ENCODE results near the gene AMBN.
A peak's percentile ranks its signal among the peaks of the same experiment; 100 is the strongest.
"Not testable (repeated sequence)": the region's sequence is repeated elsewhere in the genome, so short reads cannot be mapped to it uniquely, and the experiment has no call there.

AMBN gene

GRCh38 chr4:70608324-70608723 is 16.3 kb downstream of the AMBN start:
- DNase-seq, result no peak

- DNase-seq, result no peak
These were observed 21.5 kb downstream of the AMBN start for GRCh38 chr4:70613306-70614183.

- DNase-seq, result no peak
These were observed 22.1 kb downstream of the AMBN start for GRCh38 chr4:70614184-70614555.

GRCh38 chr4:70619288-70619687 is 27.2 kb downstream of the AMBN start:
- DNase-seq, result no peak

- DNase-seq, result no peak
These were observed 27.7 kb downstream of the AMBN start for GRCh38 chr4:70619778-70620177.

- DNase-seq, result no peak
These were observed 31.3 kb downstream of the AMBN start for GRCh38 chr4:70623323-70623722.

GRCh38 chr4:70624226-70624793 is 32.3 kb downstream of the AMBN start:
- no peak for DNase-seq

GRCh38 chr4:70627620-70628019 is 35.6 kb downstream of the AMBN start:
- no peak for DNase-seq

- no peak for DNase-seq
These were observed 36.4 kb downstream of the AMBN start, which contains the start of gene ENAM for GRCh38 chr4:70628444-70628843. TSS of gene ENAM (plus strand) at chr4:70628744. CDS start at chr4:70629501, 757 bp downstream.

GRCh38 chr4:70629469-70630090 is 37.5 kb downstream of the AMBN start:
- no peak for DNase-seq

- DNase-seq, result no peak
These were observed 38.1 kb downstream of the AMBN start for GRCh38 chr4:70630162-70630561.

GRCh38 chr4:70632028-70632427 is 40.0 kb downstream of the AMBN start:
- no peak for DNase-seq

GRCh38 chr4:70634482-70634881 is 42.4 kb downstream of the AMBN start:
- no peak for DNase-seq

GRCh38 chr4:70637239-70637913 is 45.3 kb downstream of the AMBN start:
- DNase-seq, result no peak

- DNase-seq, result no peak
These were observed 48.1 kb downstream of the AMBN start for GRCh38 chr4:70640192-70640591.

GRCh38 chr4:70650741-70651140 is 58.7 kb downstream of the AMBN start:
- not testable (repeated sequence) for DNase-seq

- DNase-seq, result peak; percentile 10
These were observed 59.9 kb downstream of the AMBN start for GRCh38 chr4:70651864-70652506.

GRCh38 chr4:70654605-70655011 is 62.6 kb downstream of the AMBN start:
- DNase-seq, result no peak
